ENCODE results near the gene SEMA5B. TPM values are rescaled to one million over a fixed set of nuclear protein-coding genes. Genes with fewer than 3 reads are reported as not detected.

The SEMA5B gene
- total and polyA plus RNA-seq, 2 of the 4 experiments (the other 2 are of a cell fraction): not detected

DNA sequence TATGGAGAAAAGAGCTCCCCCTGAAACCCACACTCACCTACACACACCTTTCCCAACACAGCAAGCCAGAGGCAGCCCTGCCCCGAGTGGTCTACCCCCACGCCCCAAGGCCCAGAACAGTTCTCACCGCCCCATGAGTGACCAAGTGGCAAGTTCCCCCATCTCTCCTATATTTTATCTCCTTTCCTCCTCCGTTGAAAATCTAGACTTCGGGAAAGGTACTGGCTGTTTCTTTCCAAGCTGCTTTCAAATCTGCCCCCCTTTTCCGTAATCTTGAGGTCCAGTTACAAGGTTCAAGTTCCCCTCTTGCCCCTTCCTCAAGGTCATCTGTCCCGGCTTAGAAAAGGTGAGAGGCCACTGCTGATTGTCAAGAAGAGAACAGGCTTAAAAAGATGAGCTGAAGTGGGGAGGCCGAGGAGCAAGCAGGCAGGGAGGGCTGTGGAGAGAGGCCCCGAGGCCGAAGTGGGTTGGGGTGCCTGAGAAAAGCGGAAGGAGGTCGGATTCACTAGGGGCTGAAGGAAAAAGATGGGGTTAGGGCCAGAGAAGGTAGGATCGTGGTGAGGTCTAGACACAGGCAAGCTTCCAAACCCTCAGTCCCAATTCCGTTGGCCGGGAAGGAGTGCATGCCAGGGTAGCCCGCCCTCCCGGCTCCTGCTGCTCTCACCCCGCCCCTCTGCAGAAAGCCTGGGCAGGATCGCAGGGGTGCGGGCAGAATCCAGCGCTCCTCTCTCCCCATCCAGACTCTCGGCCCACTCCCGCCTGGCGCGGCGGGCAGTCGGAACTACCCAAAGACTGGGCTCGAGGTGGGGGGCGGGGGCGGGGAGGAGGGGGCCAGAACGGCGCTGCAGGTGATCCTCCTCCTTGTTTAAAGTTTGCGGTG is 1.7 kb downstream of the SEMA5B start:
- no peak overlapping the region for H3K4me3 ChIP-seq (ENCODE audit: insufficient read depth, low read depth, low read length)
- no peak overlapping the region for H2BK20ac ChIP-seq (ENCODE audit: low read depth, low read length)
- H4K20me1 ChIP-seq (ENCODE audit: insufficient read depth, low read length): 0 out of 2 replicates have a peak, but pooled peaks cover 3% of the 10 kb centered on the region
- H3K4ac ChIP-seq (ENCODE audit: low read depth, low read length): no peak overlapping the region
- H4K8ac ChIP-seq (ENCODE audit: low read depth in 2 of 2, low read length in 2 of 2): no peak overlapping the region
- no peak overlapping the region for H2AK5ac ChIP-seq (ENCODE audit: low read depth, low read length)
- H3K4me1 ChIP-seq (ENCODE audit: control insufficient read depth, insufficient read depth, low read length): peaks cover 5% of the 10 kb centered on the region; the same call in 1 of the 2 replicates
- BruUV-seq (replicated peaks): no TSS peak
- no peak overlapping the region for H3K14ac ChIP-seq (replicated peaks; ENCODE audit: low read depth, low read length)
- no peak overlapping the region for H4K91ac ChIP-seq (ENCODE audit: insufficient read depth, low read depth, low read length)
- CTCF ChIA-PET: no interaction called here
- 61% methylated on average over 2 of the region's 33 CpGs; no CpG with 5 or more reads in 1 of the 2 experiments for WGBS, 2 experiments (ENCODE audit: extremely low coverage in 2 of 2, insufficient read length in 1 of 2)
- no peak overlapping the region for H3K18ac ChIP-seq (ENCODE audit: low read depth, low read length)
- POLR2A ChIA-PET (ENCODE audit: unreplicated experiment): no interaction called here
- ATAC-seq (ENCODE audit: low read depth) (no peak), DNase-seq (no peak)
- H2BK15ac ChIP-seq (ENCODE audit: low read depth, low read length): no peak overlapping the region
- no peak overlapping the region for H3K9ac ChIP-seq (ENCODE audit: low read depth, low read length)
- no peak overlapping the region for H4K5ac ChIP-seq (ENCODE audit: low read depth, low read length)
- no peak overlapping the region for H3K56ac ChIP-seq (ENCODE audit: extremely low read depth, insufficient read depth, low read length)
- no peak overlapping the region for H2BK120ac ChIP-seq (ENCODE audit: low read depth, low read length)
- no peak overlapping the region for H3K27ac ChIP-seq (ENCODE audit: insufficient read depth, low read length)
- no peak overlapping the region for H2AFZ ChIP-seq (replicated peaks; ENCODE audit: low read length, poor library complexity)
- no peaks in the 10 kb centered on the region for H3K36me3 ChIP-seq (ENCODE audit: control insufficient read depth, insufficient read depth, low read length)
- H3K79me1 ChIP-seq (ENCODE audit: low read depth in 1 of 2, low read length in 2 of 2): no peaks in the 10 kb centered on the region
- H3K9me1 ChIP-seq (ENCODE audit: insufficient read depth, low read length): no peaks in the 10 kb centered on the region
- TF ChIP-seq NFE2L2 (IDR thresholded peaks at IDR 0.05; ENCODE audit: low read depth, low read length) (no peak), RCOR1 (IDR thresholded peaks at IDR 0.05; ENCODE audit: insufficient replicate concordance, low read length) (no peak), MXI1 (IDR thresholded peaks at IDR 0.05; ENCODE audit: borderline replicate concordance, low read depth, low read length) (no peak), SMC3 (IDR thresholded peaks at IDR 0.05; ENCODE audit: low read depth, low read length) (no peak), RAD21 (IDR thresholded peaks at IDR 0.05; ENCODE audit: low read length) (no peak), CEBPB (IDR thresholded peaks at IDR 0.05; ENCODE audit: low read depth, low read length) (no peak), POLR2A (IDR thresholded peaks at IDR 0.05; ENCODE audit: low read depth, low read length) (no peak), MAZ (IDR thresholded peaks at IDR 0.05; ENCODE audit: borderline replicate concordance, low read depth, low read length) (no peak), RFX5 (IDR thresholded peaks at IDR 0.05; ENCODE audit: low read depth, low read length) (no peak), MAFK (IDR thresholded peaks at IDR 0.05; ENCODE audit: low read depth, low read length) (no peak)
- TF ChIP-seq, protein P1, sequence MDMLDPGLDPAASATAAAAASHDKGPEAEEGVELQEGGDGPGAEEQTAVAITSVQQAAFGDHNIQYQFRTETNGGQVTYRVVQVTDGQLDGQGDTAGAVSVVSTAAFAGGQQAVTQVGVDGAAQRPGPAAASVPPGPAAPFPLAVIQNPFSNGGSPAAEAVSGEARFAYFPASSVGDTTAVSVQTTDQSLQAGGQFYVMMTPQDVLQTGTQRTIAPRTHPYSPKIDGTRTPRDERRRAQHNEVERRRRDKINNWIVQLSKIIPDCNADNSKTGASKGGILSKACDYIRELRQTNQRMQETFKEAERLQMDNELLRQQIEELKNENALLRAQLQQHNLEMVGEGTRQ (IDR thresholded peaks at IDR 0.05; ENCODE audit: low read depth, low read length): no peak
- TF ChIP-seq, protein P2, sequence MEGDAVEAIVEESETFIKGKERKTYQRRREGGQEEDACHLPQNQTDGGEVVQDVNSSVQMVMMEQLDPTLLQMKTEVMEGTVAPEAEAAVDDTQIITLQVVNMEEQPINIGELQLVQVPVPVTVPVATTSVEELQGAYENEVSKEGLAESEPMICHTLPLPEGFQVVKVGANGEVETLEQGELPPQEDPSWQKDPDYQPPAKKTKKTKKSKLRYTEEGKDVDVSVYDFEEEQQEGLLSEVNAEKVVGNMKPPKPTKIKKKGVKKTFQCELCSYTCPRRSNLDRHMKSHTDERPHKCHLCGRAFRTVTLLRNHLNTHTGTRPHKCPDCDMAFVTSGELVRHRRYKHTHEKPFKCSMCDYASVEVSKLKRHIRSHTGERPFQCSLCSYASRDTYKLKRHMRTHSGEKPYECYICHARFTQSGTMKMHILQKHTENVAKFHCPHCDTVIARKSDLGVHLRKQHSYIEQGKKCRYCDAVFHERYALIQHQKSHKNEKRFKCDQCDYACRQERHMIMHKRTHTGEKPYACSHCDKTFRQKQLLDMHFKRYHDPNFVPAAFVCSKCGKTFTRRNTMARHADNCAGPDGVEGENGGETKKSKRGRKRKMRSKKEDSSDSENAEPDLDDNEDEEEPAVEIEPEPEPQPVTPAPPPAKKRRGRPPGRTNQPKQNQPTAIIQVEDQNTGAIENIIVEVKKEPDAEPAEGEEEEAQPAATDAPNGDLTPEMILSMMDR (conservative IDR thresholded peaks at IDR 0.05; ENCODE audit: low read depth, low read length): no peak
- H3K27me3 ChIP-seq (ENCODE audit: control insufficient read depth, insufficient read depth, low read length): peaks cover 91% of the 10 kb centered on the region
- no peak overlapping the region for H2AK9ac ChIP-seq (replicated peaks; ENCODE audit: low read depth, low read length, poor library complexity)
- intact Hi-C loops (cut with micrococcal nuclease) (loop anchor here (5.0 to 10.0 kb wide), 4 partner anchors 231 to 1479 kb away; partner anchors contain the start of genes DTX3L, PARP14, PARP9 and POLQ), in situ Hi-C loops (cut with MboI; ENCODE audit: low sequenced_read_pairs) (loop anchor here (10.0 kb wide), 1 partner anchor 81 kb away; no protein-coding TSS in a partner anchor), dilution Hi-C loops (cut with HindIII; ENCODE audit: low sequenced_read_pairs, unreplicated experiment) (no loop called here)
- H3K4me2 ChIP-seq (ENCODE audit: low read depth, low read length): peak overlapping the region; percentile 33; the same call in 1 of the 2 replicates
- 0 out of 2 replicates have a peak, but pooled peaks cover 2% of the 10 kb centered on the region for H3K9me3 ChIP-seq (ENCODE audit: control insufficient read depth, insufficient read depth, low read length)
- H2BK5ac ChIP-seq (ENCODE audit: low read depth, low read length, poor library complexity, severe bottlenecking): no peak overlapping the region
- no peak overlapping the region for H3K23ac ChIP-seq (ENCODE audit: low read depth, low read length)

Measured in IMR-90 (cell line).